ENCODE measurements around the gene SIK2. TPM values are rescaled to one million over a fixed set of nuclear protein-coding genes. Genes with fewer than 3 reads are reported as not detected.

Gene SIK2
- total RNA-seq, 2 experiments from 2014 or later, result 7.7 to 10.8 TPM

GRCh38 chr11:111724615-111725129 lies 122.4 kb downstream of the SIK2 start:
- ChIA-PET CTCF (no interaction called here), POLR2A (no interaction called here)
- Mint-ChIP-seq H3K9me3 (no peaks in the 10 kb centered on the region), H3K4me3 (no peak overlapping the region), H3K36me3 (ENCODE audit: low read depth) (peaks cover 21% of the 10 kb centered on the region), H3K27ac (no peak overlapping the region), H3K27me3 (no peaks in the 10 kb centered on the region), H3K4me1 (no peaks in the 10 kb centered on the region)
- no peak for DNase-seq

GRCh38 chr11:111725621-111726020 lies 123.4 kb downstream of the SIK2 start:
- Mint-ChIP-seq H3K9me3 (no peaks in the 10 kb centered on the region), H3K27ac (no peak overlapping the region), H3K4me1 (no peaks in the 10 kb centered on the region), H3K4me3 (no peak overlapping the region), H3K27me3 (no peaks in the 10 kb centered on the region), H3K36me3 (ENCODE audit: low read depth) (peaks cover 15% of the 10 kb centered on the region)
- CTCF ChIA-PET, result interaction anchor here (1.1 kb wide), 1 partner anchor 15 kb away, joined by 3 read pairs; no protein-coding TSS in a partner anchor
- POLR2A ChIA-PET, result no interaction called here
- DNase-seq, result no peak

GRCh38 chr11:111726301-111726713 lies 124.1 kb downstream of the SIK2 start:
- Mint-ChIP-seq H3K27me3 (no peaks in the 10 kb centered on the region), H3K9me3 (no peaks in the 10 kb centered on the region), H3K4me1 (no peaks in the 10 kb centered on the region), H3K27ac (no peak overlapping the region), H3K36me3 (ENCODE audit: low read depth) (peaks cover 13% of the 10 kb centered on the region), H3K4me3 (no peak overlapping the region)
- ChIA-PET CTCF (interaction anchor here (1.1 kb wide), 1 partner anchor 15 kb away, joined by 3 read pairs; no protein-coding TSS in a partner anchor), POLR2A (no interaction called here)
- no peak for DNase-seq

- DNase-seq, result no peak
- CTCF ChIA-PET, result no interaction called here
- Mint-ChIP-seq H3K4me3 (no peak overlapping the region), H3K9me3 (no peaks in the 10 kb centered on the region), H3K27me3 (no peaks in the 10 kb centered on the region), H3K4me1 (no peaks in the 10 kb centered on the region), H3K27ac (no peak overlapping the region), H3K36me3 (ENCODE audit: low read depth) (peaks cover 11% of the 10 kb centered on the region)
- POLR2A ChIA-PET, result no interaction called here
These were observed 125.2 kb downstream of the SIK2 start for GRCh38 chr11:111727431-111727830.

- Mint-ChIP-seq H3K9me3 (no peaks in the 10 kb centered on the region), H3K36me3 (ENCODE audit: low read depth) (peaks cover 4% of the 10 kb centered on the region), H3K27ac (no peak overlapping the region), H3K27me3 (no peaks in the 10 kb centered on the region), H3K4me3 (no peak overlapping the region), H3K4me1 (no peaks in the 10 kb centered on the region)
- DNase-seq, result no peak
- ChIA-PET POLR2A (interaction anchor here (0.7 to 1.4 kb wide), 2 partner anchors 30 to 34 kb away, joined by 3 read pairs; no protein-coding TSS in a partner anchor), CTCF (no interaction called here)
These were observed 127.0 kb downstream of the SIK2 start for GRCh38 chr11:111729071-111729830.

GRCh38 chr11:111729831-111730311 lies 127.6 kb downstream of the SIK2 start:
- Mint-ChIP-seq H3K4me1 (no peaks in the 10 kb centered on the region), H3K36me3 (ENCODE audit: low read depth) (peaks cover 3% of the 10 kb centered on the region), H3K27me3 (no peaks in the 10 kb centered on the region), H3K27ac (no peak overlapping the region), H3K4me3 (no peak overlapping the region), H3K9me3 (no peaks in the 10 kb centered on the region)
- no peak for DNase-seq
- ChIA-PET CTCF (interaction anchor here (0.5 to 0.7 kb wide), 2 partner anchors 48 to 1285 kb away, joined by 3 read pairs; no protein-coding TSS in a partner anchor), POLR2A (interaction anchor here (0.7 kb wide), 1 partner anchor 33 kb away, joined by 3 read pairs; no protein-coding TSS in a partner anchor)

GRCh38 chr11:111730871-111731591 lies 128.8 kb downstream of the SIK2 start:
- Mint-ChIP-seq H3K27ac (no peak overlapping the region), H3K27me3 (no peaks in the 10 kb centered on the region), H3K36me3 (ENCODE audit: low read depth) (no peaks in the 10 kb centered on the region), H3K9me3 (no peaks in the 10 kb centered on the region), H3K4me1 (no peaks in the 10 kb centered on the region), H3K4me3 (no peak overlapping the region)
- POLR2A ChIA-PET, result no interaction called here
- CTCF ChIA-PET, result interaction anchor here (0.7 kb wide), 1 partner anchor 1286 kb away, joined by 3 read pairs; no protein-coding TSS in a partner anchor
- no peak for DNase-seq

- ChIA-PET CTCF (no interaction called here), POLR2A (no interaction called here)
- Mint-ChIP-seq H3K27ac (no peak overlapping the region), H3K9me3 (no peaks in the 10 kb centered on the region), H3K36me3 (ENCODE audit: low read depth) (no peaks in the 10 kb centered on the region), H3K4me3 (no peak overlapping the region), H3K4me1 (no peaks in the 10 kb centered on the region), H3K27me3 (no peaks in the 10 kb centered on the region)
- no peak for DNase-seq
These were observed 129.6 kb downstream of the SIK2 start for GRCh38 chr11:111731821-111732220.

GRCh38 chr11:111733016-111733415 lies 130.8 kb downstream of the SIK2 start:
- POLR2A ChIA-PET, result interaction anchor here (1.4 kb wide), 1 partner anchor 10 kb away, joined by 3 read pairs; no protein-coding TSS in a partner anchor
- no peak overlapping the region for H3K4me3 Mint-ChIP-seq
- H3K9me3 Mint-ChIP-seq, result no peaks in the 10 kb centered on the region
- DNase-seq, result no peak
- CTCF ChIA-PET, result interaction anchor here (0.6 kb wide), 1 partner anchor 56 kb away, joined by 3 read pairs; no protein-coding TSS in a partner anchor
- no peak overlapping the region for H3K27ac Mint-ChIP-seq
- H3K27me3 Mint-ChIP-seq, result no peaks in the 10 kb centered on the region
- no peaks in the 10 kb centered on the region for H3K4me1 Mint-ChIP-seq
- H3K36me3 Mint-ChIP-seq (ENCODE audit: low read depth), result peaks cover 3% of the 10 kb centered on the region

- no peak for DNase-seq
- H3K4me1 Mint-ChIP-seq, result no peaks in the 10 kb centered on the region
- H3K4me3 Mint-ChIP-seq, result no peak overlapping the region
- peaks cover 4% of the 10 kb centered on the region for H3K36me3 Mint-ChIP-seq (ENCODE audit: low read depth)
- H3K27me3 Mint-ChIP-seq, result no peaks in the 10 kb centered on the region
- no peaks in the 10 kb centered on the region for H3K9me3 Mint-ChIP-seq
- ChIA-PET POLR2A (no interaction called here), CTCF (no interaction called here)
- H3K27ac Mint-ChIP-seq, result no peak overlapping the region
These were observed 131.4 kb downstream of the SIK2 start for GRCh38 chr11:111733611-111734088.

GRCh38 chr11:111734101-111734953 lies 132.1 kb downstream of the SIK2 start:
- ChIA-PET CTCF (no interaction called here), POLR2A (interaction anchor here (0.6 to 0.9 kb wide), 2 partner anchors 11 to 141 kb away, joined by 3 to 4 read pairs; no protein-coding TSS in a partner anchor)

GRCh38 chr11:111734954-111735261 lies 132.7 kb downstream of the SIK2 start:
- ChIA-PET POLR2A (interaction anchor here (0.9 kb wide), 1 partner anchor 11 kb away, joined by 4 read pairs; no protein-coding TSS in a partner anchor), CTCF (no interaction called here)
- H3K4me1 Mint-ChIP-seq, result no peaks in the 10 kb centered on the region
- H3K36me3 Mint-ChIP-seq (ENCODE audit: low read depth), result peaks cover 5% of the 10 kb centered on the region
- no peaks in the 10 kb centered on the region for H3K9me3 Mint-ChIP-seq
- H3K4me3 Mint-ChIP-seq, result no peak overlapping the region
- no peaks in the 10 kb centered on the region for H3K27me3 Mint-ChIP-seq
- DNase-seq, result no peak
- no peak overlapping the region for H3K27ac Mint-ChIP-seq

More at GRCh38 chr11:111734101-111734953, 132.1 kb downstream of the SIK2 start:
- Mint-ChIP-seq H3K27me3 (no peaks in the 10 kb centered on the region), H3K4me3 (no peak overlapping the region), H3K9me3 (no peaks in the 10 kb centered on the region), H3K36me3 (ENCODE audit: low read depth) (peaks cover 4% of the 10 kb centered on the region), H3K27ac (no peak overlapping the region), H3K4me1 (no peaks in the 10 kb centered on the region)
- DNase-seq, result no peak
